Stimulated activated CD4-positive, alpha-beta T cell treated with anti-CD3 and anti-CD28 coated beads, Interleukin-2, amount 100 ng/mL, for 48 hours (primary cell): ENCODE data around the gene TMEM209.

Experiments used
- DNase-seq, 2 donors: peaks; one replicate each; pipeline ENCODE4 v3.0.0-alpha.2; 2020

TMEM209 gene

DNA sequence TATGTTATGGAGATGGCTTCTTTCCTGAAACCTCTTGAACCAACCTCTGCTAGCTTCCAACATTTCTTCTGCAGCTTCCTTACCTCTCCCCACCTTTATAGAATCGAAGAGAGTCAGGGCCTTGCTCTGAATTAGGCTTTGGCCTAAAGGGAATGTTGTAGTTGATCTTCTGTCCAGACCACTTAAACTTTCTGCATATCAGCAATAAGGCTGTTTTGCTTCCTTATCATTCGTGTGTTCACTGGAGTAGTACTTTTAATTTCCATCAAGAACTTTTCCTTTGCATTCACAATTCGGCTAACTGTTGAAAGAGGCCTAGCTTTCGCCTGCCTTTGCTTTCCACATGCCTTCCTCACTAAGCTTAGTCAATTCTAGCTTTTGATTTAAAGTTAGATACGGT is 86.9 kb downstream of the TMEM209 start:
- no peak for DNase-seq

DNA sequence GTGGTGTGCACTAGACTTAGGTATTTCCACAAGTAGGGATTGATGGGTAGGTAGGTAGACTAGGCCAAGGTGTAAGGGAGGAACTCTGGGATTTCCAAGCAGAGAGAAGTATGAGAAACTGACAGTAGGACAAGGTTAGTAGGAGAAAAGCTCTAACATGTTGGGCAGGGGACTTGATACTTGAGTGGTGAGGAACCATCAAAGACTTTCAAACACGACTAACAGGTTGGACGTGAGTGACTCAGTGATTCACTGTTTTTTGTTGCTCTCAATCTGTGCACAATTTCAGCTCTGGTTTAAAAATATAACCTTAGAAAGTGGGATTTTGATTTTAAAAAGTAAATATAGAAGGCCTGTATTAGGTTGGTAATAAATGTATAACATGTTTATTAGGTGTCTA is 90.4 kb downstream of the TMEM209 start:
- no peak for DNase-seq
